CD14-positive monocyte (primary cell): ENCODE measurements around the gene RGS7. TPM values are rescaled to one million over a fixed set of nuclear protein-coding genes. Genes with fewer than 3 reads are reported as not detected.

ENCODE experiments used
- DNase-seq, 3 donors: peaks; one replicate each; pipeline ENCODE4 v3.0.0-alpha.2; 2011 to 2022
- H2AFZ ChIP-seq: 2 replicates; pipeline ENCODE4 v1.6.0; 2012; ENCODE audit warnings: mild to moderate bottlenecking, low read depth, low read length, inconsistent platforms; ENCODE audit not compliant: insufficient read depth, poor library complexity, severe bottlenecking
- H3K27ac ChIP-seq, 2 donors: 1 replicate in 1 of 2; 2 replicates in 1 of 2; pipeline ENCODE4 v1.5.1; 2012 to 2013; ENCODE audit warnings: low read length in 2 of 2, control low read depth in 1 of 2, inconsistent platforms in 1 of 2, low read depth in 1 of 2, mild to moderate bottlenecking in 1 of 2
- H3K27me3 ChIP-seq, 2 donors: one replicate each; pipeline versions ENCODE4 v1.6.0 to v1.6.1; 2011 to 2013; ENCODE audit warnings: low read length in 2 of 2; ENCODE audit not compliant: control insufficient read depth in 2 of 2, insufficient read depth in 2 of 2
- H3K36me3 ChIP-seq, 2 donors: replicated peaks in 1 of 2; 1 replicate in 1 of 2; 2 replicates in 1 of 2; pipeline versions ENCODE4 v1.5.1 to v1.6.1; 2012 to 2013; ENCODE audit warnings: low read length in 2 of 2, control low read depth in 1 of 2, inconsistent platforms in 1 of 2, mild to moderate bottlenecking in 1 of 2; ENCODE audit not compliant: insufficient read depth in 2 of 2, control insufficient read depth in 1 of 2
- H3K4me1 ChIP-seq, 2 donors: 1 replicate in 1 of 2; 2 replicates in 1 of 2; pipeline versions ENCODE4 v1.5.1 to v1.6.1; 2012 to 2013; ENCODE audit warnings: low read length in 2 of 2, control low read depth in 1 of 2, inconsistent platforms in 1 of 2, mild to moderate bottlenecking in 1 of 2, moderate library complexity in 1 of 2; ENCODE audit not compliant: insufficient read depth in 2 of 2, control insufficient read depth in 1 of 2
- H3K4me2 ChIP-seq: replicated peaks from 2 replicates; pipeline ENCODE3; 2012; ENCODE audit warnings: low read length, moderate library complexity, mild to moderate bottlenecking; ENCODE audit not compliant: poor library complexity, severe bottlenecking; ENCODE audit errors: extremely low read depth
- H3K4me3 ChIP-seq, 3 experiments: fragments of 200-600 bp in 1 of 3; sonication (generic) in 1 of 3; replicated peaks in 1 of 3; 1 replicate in 2 of 3; 2 replicates in 1 of 3; pipeline ENCODE4 v1.5.1; 2011 to 2013; ENCODE audit warnings: low read length in 3 of 3, mild to moderate bottlenecking in 3 of 3, control low read depth in 2 of 3, low read depth in 2 of 3, inconsistent platforms in 1 of 3, moderate library complexity in 1 of 3
- H3K79me2 ChIP-seq: 2 replicates; pipeline ENCODE4 v1.6.0; 2012; ENCODE audit warnings: mild to moderate bottlenecking, control low read depth, inconsistent platforms, low read length, moderate library complexity; ENCODE audit not compliant: insufficient read depth
- H3K9ac ChIP-seq: 2 replicates; pipeline ENCODE4 v1.6.0; 2017; ENCODE audit warnings: low read length, mild to moderate bottlenecking; ENCODE audit not compliant: insufficient read depth, poor library complexity, severe bottlenecking
- H3K9me3 ChIP-seq, 2 donors: replicated peaks in 1 of 2; 1 replicate in 1 of 2; 2 replicates in 1 of 2; pipeline versions ENCODE4 v1.5.1 to v1.6.1; 2012 to 2013; ENCODE audit warnings: low read length in 2 of 2, control low read depth in 1 of 2; ENCODE audit not compliant: control insufficient read depth in 1 of 2, insufficient read depth in 1 of 2
- H4K20me1 ChIP-seq: 2 replicates; pipeline ENCODE4 v1.6.0; 2012; ENCODE audit warnings: mild to moderate bottlenecking, low read length, control low read depth, moderate library complexity; ENCODE audit not compliant: insufficient read depth
- H3K27ac Mint-ChIP-seq, 7 donors: one replicate each; pipeline ENCODE4 v1.8.0; 2020; ENCODE audit warnings: mild to moderate bottlenecking in 7 of 7, mixed read lengths in 7 of 7, moderate library complexity in 6 of 7, inconsistent platforms in 2 of 7
- H3K27me3 Mint-ChIP-seq, 3 donors: one replicate each; pipeline ENCODE4 v1.8.0; 2021 to 2022; ENCODE audit warnings: low read depth in 3 of 3, mild to moderate bottlenecking in 3 of 3, mixed read lengths in 3 of 3, moderate library complexity in 3 of 3, inconsistent platforms in 1 of 3
- H3K36me3 Mint-ChIP-seq, 2 donors: one replicate each; pipeline ENCODE4 v1.8.0; 2020; ENCODE audit warnings: mixed read lengths in 2 of 2, inconsistent platforms in 1 of 2, mild to moderate bottlenecking in 1 of 2
- H3K4me1 Mint-ChIP-seq: one replicate; pipeline ENCODE4 v1.8.0; 2020; ENCODE audit warnings: mild to moderate bottlenecking, mixed read lengths
- H3K4me3 Mint-ChIP-seq, 2 donors: one replicate each; pipeline ENCODE4 v1.8.0; 2020; ENCODE audit warnings: mild to moderate bottlenecking in 2 of 2, mixed read lengths in 2 of 2, moderate library complexity in 1 of 2
- H3K9me3 Mint-ChIP-seq, 7 donors: one replicate each; pipeline ENCODE4 v1.8.0; 2020 to 2022; ENCODE audit warnings: mixed read lengths in 7 of 7, mild to moderate bottlenecking in 6 of 7, moderate library complexity in 6 of 7, inconsistent platforms in 2 of 7
- WGBS: methylation state at CpG from one replicate; pipeline ENCODE4 v1.1.5; 2013; ENCODE audit warnings: missing lambda C conversion rate; ENCODE audit not compliant: insufficient coverage; 5-methylcytosine and 5-hydroxymethylcytosine counted together
- intact Hi-C, 2 donors: fragments of 100-400 bp; cut with micrococcal nuclease; formaldehyde crosslinking; loops; one replicate each; pipeline versions ENCODE4 v1.15.0 to v1.15.1; 2023
- polyA plus RNA-seq, 3 donors: library from polyadenylated mRNA; depleted of rRNA in 1 of 3; unstranded in 2 of 3; stranded (reverse) in 1 of 3; fragments of 300-500 nt in 2 of 3; fragments of >200 nt in 1 of 3; fragmentation: Illumina TruSeq in 2 of 3; gene quantifications; 1 replicate in 2 of 3; 2 replicates in 1 of 3; pipeline ENCODE4 v1.2.3, GENCODE V29; 2012 to 2021
- TF ChIP-seq, protein P1 (sequence below): fragments of 200-600 bp; IDR thresholded peaks from one replicate; pipeline ENCODE4 v1.8.0; 2022; ENCODE audit warnings: antibody characterized with exemption, mild to moderate bottlenecking

The RGS7 gene
- polyA plus RNA-seq, 3 donors = not detected

DNA sequence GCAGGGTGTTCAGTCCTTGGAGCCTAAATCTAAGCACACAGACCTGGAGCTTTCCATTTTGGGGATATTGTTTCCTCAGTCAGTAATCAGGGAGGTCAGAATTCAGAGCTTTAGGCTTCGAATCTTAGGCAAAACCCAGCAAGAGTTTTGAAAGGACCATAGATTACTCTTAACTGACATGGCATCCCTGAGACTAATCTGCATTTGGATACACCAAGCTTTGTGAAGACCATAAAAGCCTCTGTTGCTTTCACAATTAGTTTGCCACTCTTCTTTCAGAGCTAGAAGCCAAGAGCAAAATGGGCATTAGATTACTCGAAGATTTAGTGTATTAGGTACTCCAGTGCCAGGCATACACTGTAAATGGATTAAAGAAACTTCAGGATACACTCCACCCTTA, 613.3 kb downstream of the RGS7 start:
- Histone ChIP-seq H3K27me3 (no peaks in the 10 kb centered on the region), H3K79me2 (no peaks in the 10 kb centered on the region), H3K4me2 (no peak overlapping the region), H3K9ac (no peak overlapping the region), H3K4me3 (no peak overlapping the region), H3K36me3 (no peaks in the 10 kb centered on the region), H3K9me3 (no peaks in the 10 kb centered on the region), H2AFZ (no peak overlapping the region), H3K4me1 (no peaks in the 10 kb centered on the region), H3K27ac (no peak overlapping the region), H4K20me1 (no peaks in the 10 kb centered on the region)
- Mint-ChIP-seq H3K4me3 (no peak overlapping the region), H3K4me1 (no peaks in the 10 kb centered on the region), H3K9me3 (peaks cover 0 to 4% (median 0%) of the 10 kb centered on the region in 7 donors), H3K27me3 (peaks cover 0 to under 1% (median 0%) of the 10 kb centered on the region in 3 donors), H3K36me3 (no peaks in the 10 kb centered on the region), H3K27ac (no peak overlapping the region)
- WGBS = 100% methylated on average over 1 of the region's 2 CpGs
- TF ChIP-seq, protein P1, sequence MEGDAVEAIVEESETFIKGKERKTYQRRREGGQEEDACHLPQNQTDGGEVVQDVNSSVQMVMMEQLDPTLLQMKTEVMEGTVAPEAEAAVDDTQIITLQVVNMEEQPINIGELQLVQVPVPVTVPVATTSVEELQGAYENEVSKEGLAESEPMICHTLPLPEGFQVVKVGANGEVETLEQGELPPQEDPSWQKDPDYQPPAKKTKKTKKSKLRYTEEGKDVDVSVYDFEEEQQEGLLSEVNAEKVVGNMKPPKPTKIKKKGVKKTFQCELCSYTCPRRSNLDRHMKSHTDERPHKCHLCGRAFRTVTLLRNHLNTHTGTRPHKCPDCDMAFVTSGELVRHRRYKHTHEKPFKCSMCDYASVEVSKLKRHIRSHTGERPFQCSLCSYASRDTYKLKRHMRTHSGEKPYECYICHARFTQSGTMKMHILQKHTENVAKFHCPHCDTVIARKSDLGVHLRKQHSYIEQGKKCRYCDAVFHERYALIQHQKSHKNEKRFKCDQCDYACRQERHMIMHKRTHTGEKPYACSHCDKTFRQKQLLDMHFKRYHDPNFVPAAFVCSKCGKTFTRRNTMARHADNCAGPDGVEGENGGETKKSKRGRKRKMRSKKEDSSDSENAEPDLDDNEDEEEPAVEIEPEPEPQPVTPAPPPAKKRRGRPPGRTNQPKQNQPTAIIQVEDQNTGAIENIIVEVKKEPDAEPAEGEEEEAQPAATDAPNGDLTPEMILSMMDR = no peak
- intact Hi-C loops = no loop called here
- DNase-seq = no peak

DNA sequence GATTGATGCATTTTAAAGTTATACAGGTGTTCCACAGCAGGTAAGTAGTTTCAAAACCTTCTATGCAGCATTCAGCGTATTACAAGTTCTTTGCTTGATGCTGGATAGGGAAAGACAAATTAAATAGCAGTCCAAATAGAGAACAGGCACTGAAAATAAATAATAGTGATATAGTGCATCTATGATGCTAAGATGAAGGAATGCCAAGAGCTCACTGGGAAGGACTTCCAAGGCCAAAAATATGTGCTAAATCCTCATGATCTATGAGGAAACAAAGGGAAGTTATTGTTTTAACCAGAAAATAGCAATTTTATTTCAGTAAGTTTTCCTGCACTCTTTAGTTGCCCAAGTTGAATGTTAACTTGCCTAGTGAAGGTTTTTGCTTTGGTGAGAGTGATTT, 617.3 kb downstream of the RGS7 start:
- Histone ChIP-seq H2AFZ (no peak overlapping the region), H3K4me2 (no peak overlapping the region), H3K4me3 (no peak overlapping the region), H3K27ac (no peak overlapping the region), H3K36me3 (no peaks in the 10 kb centered on the region), H3K27me3 (no peaks in the 10 kb centered on the region), H3K4me1 (no peaks in the 10 kb centered on the region), H3K9me3 (no peaks in the 10 kb centered on the region), H3K79me2 (no peaks in the 10 kb centered on the region), H3K9ac (no peak overlapping the region), H4K20me1 (no peaks in the 10 kb centered on the region)
- Mint-ChIP-seq H3K9me3 (peaks cover 0 to 2% (median 0%) of the 10 kb centered on the region in 7 donors), H3K36me3 (no peaks in the 10 kb centered on the region), H3K4me3 (no peak overlapping the region), H3K27ac (no peak overlapping the region), H3K27me3 (peaks cover 0 to 2% (median 0%) of the 10 kb centered on the region in 3 donors), H3K4me1 (no peaks in the 10 kb centered on the region)
- TF ChIP-seq, protein P1 = no peak
- WGBS = 100% methylated on average over 1 of the region's 1 CpG
- DNase-seq = no peak
- intact Hi-C loops = no loop called here
